Liver (tissue), 9 donors: ENCODE measurements around the gene GP1BB. TPM values are rescaled to one million over a fixed set of nuclear protein-coding genes. Genes with fewer than 3 reads are reported as not detected.

ENCODE experiments used
- DNase-seq: peaks from one replicate; pipeline ENCODE4 v3.0.0-alpha.2; 2017; ENCODE audit warnings: low spot score
- H3K27ac ChIP-seq, 2 donors: one replicate each; pipeline ENCODE4 v1.7.0; 2013; ENCODE audit warnings: inconsistent platforms in 2 of 2, low read length in 2 of 2, control low read depth in 1 of 2, low read depth in 1 of 2, mild to moderate bottlenecking in 1 of 2
- H3K27me3 ChIP-seq, 4 donors: one replicate each; pipeline versions ENCODE4 v1.6.1 to v1.7.0; 2013; ENCODE audit warnings: low read length in 3 of 4, inconsistent platforms in 1 of 4, mild to moderate bottlenecking in 1 of 4, moderate library complexity in 1 of 4; ENCODE audit not compliant: control insufficient read depth in 4 of 4, insufficient read depth in 4 of 4
- H3K36me3 ChIP-seq, 4 donors: one replicate each; pipeline versions ENCODE4 v1.6.1 to v1.7.0; 2013; ENCODE audit warnings: low read length in 3 of 4, mild to moderate bottlenecking in 3 of 4, low read depth in 1 of 4, moderate library complexity in 1 of 4; ENCODE audit not compliant: control insufficient read depth in 4 of 4, insufficient read depth in 3 of 4
- H3K4me1 ChIP-seq, 4 donors: one replicate each; pipeline versions ENCODE4 v1.6.1 to v1.7.0; 2013; ENCODE audit warnings: low read length in 3 of 4, mild to moderate bottlenecking in 3 of 4, moderate library complexity in 1 of 4; ENCODE audit not compliant: control insufficient read depth in 4 of 4, insufficient read depth in 4 of 4
- H3K4me3 ChIP-seq, 3 donors: one replicate each; pipeline versions ENCODE4 v1.6.1 to v1.7.0; 2013; ENCODE audit warnings: low read length in 3 of 3, control low read depth in 1 of 3, low read depth in 1 of 3, mild to moderate bottlenecking in 1 of 3
- H3K9ac ChIP-seq, 2 donors: one replicate each; pipeline ENCODE4 v1.7.0; 2013; ENCODE audit warnings: low read length in 2 of 2, mild to moderate bottlenecking in 2 of 2, moderate library complexity in 2 of 2, control low read depth in 1 of 2, low read depth in 1 of 2
- H3K9me3 ChIP-seq, 4 donors: one replicate each; pipeline versions ENCODE4 v1.6.1 to v1.7.0; 2013; ENCODE audit warnings: low read length in 3 of 4; ENCODE audit not compliant: control insufficient read depth in 4 of 4
- ATF3 ChIP-seq: IDR thresholded peaks from 2 replicates; pipeline ENCODE4 v1.6.1; 2016; ENCODE audit warnings: antibody characterized with exemption
- EGR1 ChIP-seq, 2 donors: IDR thresholded peaks; 2 replicates each; pipeline ENCODE4 v1.6.1; 2016 to 2018; ENCODE audit warnings: antibody characterized with exemption in 2 of 2, low read depth in 2 of 2
- FOXA1 ChIP-seq: IDR thresholded peaks from 2 replicates; pipeline ENCODE4 v1.6.1; 2016; ENCODE audit warnings: antibody characterized with exemption
- FOXA2 ChIP-seq: IDR thresholded peaks from 2 replicates; pipeline ENCODE4 v1.6.1; 2016; ENCODE audit warnings: antibody characterized with exemption
- GABPA ChIP-seq, 2 donors: IDR thresholded peaks in 1 of 2; conservative IDR thresholded peaks in 1 of 2; 2 replicates each; pipeline ENCODE4 v1.6.1; 2016; ENCODE audit warnings: antibody characterized with exemption in 2 of 2, mild to moderate bottlenecking in 1 of 2, moderate library complexity in 1 of 2
- HNF4A ChIP-seq, 2 donors: conservative IDR thresholded peaks; 2 replicates each; pipeline ENCODE4 v1.6.1; 2016; ENCODE audit warnings: antibody characterized with exemption in 2 of 2, mild to moderate bottlenecking in 2 of 2
- HNF4G ChIP-seq: IDR thresholded peaks from 2 replicates; pipeline ENCODE4 v1.6.1; 2016; ENCODE audit warnings: antibody characterized with exemption
- JUND ChIP-seq, 2 donors: IDR thresholded peaks; 2 replicates each; pipeline ENCODE4 v1.6.1; 2016; ENCODE audit warnings: antibody characterized with exemption in 2 of 2
- NR2F2 ChIP-seq: IDR thresholded peaks from 2 replicates; pipeline ENCODE4 v1.6.1; 2016; ENCODE audit warnings: antibody characterized with exemption
- RAD21 ChIP-seq, 2 donors: IDR thresholded peaks; 2 replicates each; pipeline ENCODE4 v1.6.1; 2016; ENCODE audit warnings: antibody characterized with exemption in 2 of 2, mild to moderate bottlenecking in 2 of 2
- SP1 ChIP-seq: IDR thresholded peaks from 2 replicates; pipeline ENCODE4 v1.6.1; 2018; ENCODE audit warnings: antibody characterized with exemption, mild to moderate bottlenecking
- TAF1 ChIP-seq: conservative IDR thresholded peaks from 2 replicates; pipeline ENCODE4 v1.6.1; 2016; ENCODE audit warnings: antibody characterized with exemption, mild to moderate bottlenecking
- YY1 ChIP-seq: IDR thresholded peaks from 2 replicates; pipeline ENCODE4 v1.6.1; 2016; ENCODE audit warnings: antibody characterized with exemption, mild to moderate bottlenecking
- ZBTB33 ChIP-seq: IDR thresholded peaks from 2 replicates; pipeline ENCODE4 v1.6.1; 2016; ENCODE audit warnings: antibody characterized with exemption
- WGBS: extraction: QIAGEN DNeasy Blood & Tissue Kit; methylation state at CpG from one replicate; pipeline ENCODE4 v1.1.7; 2013; 5-methylcytosine and 5-hydroxymethylcytosine counted together
- polyA plus RNA-seq, 2 donors: library from polyadenylated mRNA; stranded (reverse) in 1 of 2; unstranded in 1 of 2; fragments of 200-250 nt in 1 of 2; fragments of >200 nt in 1 of 2; fragmentation: Nextera tagmentation in 1 of 2; extraction: Ambion mirVana in 1 of 2; gene quantifications; one replicate each; pipeline versions ENCODE4 v1.2.1 to v1.2.3, GENCODE V29; 2013 to 2015
- total RNA-seq, 2 donors: library from RNA; depleted of rRNA; stranded (reverse); fragments of >200 nt; gene quantifications; one replicate each; pipeline ENCODE4 v1.2.3, GENCODE V29; 2014
- TF ChIP-seq, protein P1 (sequence below): fragments of 150-350 bp; IDR thresholded peaks from 2 replicates; pipeline ENCODE4 v1.5.1; 2017; ENCODE audit warnings: improper control_type of control experiment, low read depth, low read length; ENCODE audit not compliant: missing input control
- TF ChIP-seq, protein P2 (sequence below): IDR thresholded peaks from 2 replicates; pipeline ENCODE4 v1.6.1; 2016; ENCODE audit warnings: antibody characterized with exemption, mild to moderate bottlenecking
- donor health status: healthy.
- donor health status: healthy.
- donor health status: healthy.
- donor health status: healthy.
- donor health status: healthy.

GP1BB gene
- total and polyA plus RNA-seq, 4 donors = 0.38 to 5.7 (median 0.51) TPM; not detected in 1

DNA sequence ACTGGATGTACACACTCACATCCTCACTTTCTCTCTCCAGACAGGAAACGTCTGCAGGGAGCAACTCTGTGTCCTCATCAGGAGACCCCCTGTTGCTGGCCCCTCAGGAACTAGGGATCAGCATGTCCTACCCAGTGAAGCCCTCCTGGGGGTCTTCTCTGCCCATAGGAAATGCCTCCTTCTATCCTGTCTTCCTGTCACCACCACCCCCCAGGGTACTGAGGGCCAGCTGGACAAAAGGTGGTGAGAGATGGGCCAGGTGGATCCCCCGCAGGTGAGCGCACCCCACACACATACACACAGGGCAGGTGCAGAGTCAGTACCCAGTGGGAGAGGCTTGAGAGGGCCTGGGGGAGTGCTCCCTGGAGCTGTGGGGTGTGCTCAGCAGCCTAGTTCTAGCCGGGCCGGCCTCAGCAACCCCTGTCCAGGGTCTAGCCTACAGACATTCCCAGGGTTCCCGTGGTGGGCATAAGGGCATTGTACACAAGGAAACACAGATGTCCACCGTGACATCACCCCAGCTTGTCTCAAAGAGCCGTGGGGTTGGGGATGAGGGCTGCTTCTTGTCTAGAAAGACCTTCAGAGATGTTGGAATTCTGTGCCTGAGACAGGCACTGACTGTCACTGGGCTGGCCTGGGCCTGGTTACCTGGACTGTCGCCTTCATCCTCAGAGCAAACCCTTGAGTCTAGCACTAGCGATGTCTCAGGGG, 9.2 kb downstream of the GP1BB start:
- Histone ChIP-seq H3K4me1 (peaks cover 0 to 9% (median 3%) of the 10 kb centered on the region in 4 donors), H3K27me3 (no peaks in the 10 kb centered on the region), H3K4me3 (no peak overlapping the region), H3K27ac (no peak overlapping the region), H3K9me3 (no peaks in the 10 kb centered on the region), H3K36me3 (no peaks in the 10 kb centered on the region), H3K9ac (no peak overlapping the region)
- DNase-seq = no peak
- 89% methylated on average over 10 of the region's 10 CpGs for WGBS
- TF ChIP-seq, protein P1, sequence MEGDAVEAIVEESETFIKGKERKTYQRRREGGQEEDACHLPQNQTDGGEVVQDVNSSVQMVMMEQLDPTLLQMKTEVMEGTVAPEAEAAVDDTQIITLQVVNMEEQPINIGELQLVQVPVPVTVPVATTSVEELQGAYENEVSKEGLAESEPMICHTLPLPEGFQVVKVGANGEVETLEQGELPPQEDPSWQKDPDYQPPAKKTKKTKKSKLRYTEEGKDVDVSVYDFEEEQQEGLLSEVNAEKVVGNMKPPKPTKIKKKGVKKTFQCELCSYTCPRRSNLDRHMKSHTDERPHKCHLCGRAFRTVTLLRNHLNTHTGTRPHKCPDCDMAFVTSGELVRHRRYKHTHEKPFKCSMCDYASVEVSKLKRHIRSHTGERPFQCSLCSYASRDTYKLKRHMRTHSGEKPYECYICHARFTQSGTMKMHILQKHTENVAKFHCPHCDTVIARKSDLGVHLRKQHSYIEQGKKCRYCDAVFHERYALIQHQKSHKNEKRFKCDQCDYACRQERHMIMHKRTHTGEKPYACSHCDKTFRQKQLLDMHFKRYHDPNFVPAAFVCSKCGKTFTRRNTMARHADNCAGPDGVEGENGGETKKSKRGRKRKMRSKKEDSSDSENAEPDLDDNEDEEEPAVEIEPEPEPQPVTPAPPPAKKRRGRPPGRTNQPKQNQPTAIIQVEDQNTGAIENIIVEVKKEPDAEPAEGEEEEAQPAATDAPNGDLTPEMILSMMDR = no peak
- TF ChIP-seq FOXA1 (no peak), JUND (IDR thresholded peaks at IDR 0.05) (no peak), EGR1 (IDR thresholded peaks at IDR 0.05; ENCODE audit: low read depth in 2 of 2) (no peak)

DNA sequence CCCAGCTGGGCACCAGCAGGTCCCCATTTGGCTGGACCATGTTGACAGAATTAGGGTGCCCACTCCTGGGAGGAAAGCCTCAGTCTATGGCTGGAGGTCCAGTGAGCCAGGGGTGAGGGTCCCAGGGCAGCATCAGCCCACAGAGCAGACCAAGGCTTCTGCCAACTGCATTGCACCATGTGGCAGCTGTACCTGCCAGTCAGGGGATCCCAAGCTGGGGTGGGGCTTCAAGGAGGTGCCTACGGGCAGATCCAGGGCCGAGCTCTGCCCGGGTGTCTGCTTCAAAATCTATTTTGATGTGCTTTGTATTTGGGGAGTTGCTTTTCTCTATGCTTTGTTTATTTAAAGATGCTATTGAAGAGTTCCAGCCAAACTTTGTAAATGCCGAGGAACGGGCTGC, 10.4 kb downstream of the GP1BB start:
- H3K27ac ChIP-seq = no peak overlapping the region
- no peaks in the 10 kb centered on the region for H3K9me3 ChIP-seq
- WGBS = 85% methylated on average over 5 of the region's 5 CpGs
- H3K36me3 ChIP-seq = no peaks in the 10 kb centered on the region
- no peak overlapping the region for H3K4me3 ChIP-seq
- peaks cover 0 to 9% (median 3%) of the 10 kb centered on the region in 4 donors for H3K4me1 ChIP-seq
- H3K9ac ChIP-seq = no peak overlapping the region
- no peak for TF ChIP-seq ATF3
- no peak for TF ChIP-seq HNF4G
- TF ChIP-seq HNF4A (conservative IDR thresholded peaks at IDR 0.05) = no peak
- TF ChIP-seq GABPA (IDR thresholded peaks at IDR 0.05 in 1 of 2, conservative IDR thresholded peaks at IDR 0.05 in 1 of 2) = no peak
- TF ChIP-seq TAF1 = no peak
- TF ChIP-seq NR2F2 = no peak
- TF ChIP-seq RAD21 (IDR thresholded peaks at IDR 0.05) = no peak
- TF ChIP-seq EGR1 (IDR thresholded peaks at IDR 0.05; ENCODE audit: low read depth in 2 of 2) = no peak
- TF ChIP-seq, protein P2, sequence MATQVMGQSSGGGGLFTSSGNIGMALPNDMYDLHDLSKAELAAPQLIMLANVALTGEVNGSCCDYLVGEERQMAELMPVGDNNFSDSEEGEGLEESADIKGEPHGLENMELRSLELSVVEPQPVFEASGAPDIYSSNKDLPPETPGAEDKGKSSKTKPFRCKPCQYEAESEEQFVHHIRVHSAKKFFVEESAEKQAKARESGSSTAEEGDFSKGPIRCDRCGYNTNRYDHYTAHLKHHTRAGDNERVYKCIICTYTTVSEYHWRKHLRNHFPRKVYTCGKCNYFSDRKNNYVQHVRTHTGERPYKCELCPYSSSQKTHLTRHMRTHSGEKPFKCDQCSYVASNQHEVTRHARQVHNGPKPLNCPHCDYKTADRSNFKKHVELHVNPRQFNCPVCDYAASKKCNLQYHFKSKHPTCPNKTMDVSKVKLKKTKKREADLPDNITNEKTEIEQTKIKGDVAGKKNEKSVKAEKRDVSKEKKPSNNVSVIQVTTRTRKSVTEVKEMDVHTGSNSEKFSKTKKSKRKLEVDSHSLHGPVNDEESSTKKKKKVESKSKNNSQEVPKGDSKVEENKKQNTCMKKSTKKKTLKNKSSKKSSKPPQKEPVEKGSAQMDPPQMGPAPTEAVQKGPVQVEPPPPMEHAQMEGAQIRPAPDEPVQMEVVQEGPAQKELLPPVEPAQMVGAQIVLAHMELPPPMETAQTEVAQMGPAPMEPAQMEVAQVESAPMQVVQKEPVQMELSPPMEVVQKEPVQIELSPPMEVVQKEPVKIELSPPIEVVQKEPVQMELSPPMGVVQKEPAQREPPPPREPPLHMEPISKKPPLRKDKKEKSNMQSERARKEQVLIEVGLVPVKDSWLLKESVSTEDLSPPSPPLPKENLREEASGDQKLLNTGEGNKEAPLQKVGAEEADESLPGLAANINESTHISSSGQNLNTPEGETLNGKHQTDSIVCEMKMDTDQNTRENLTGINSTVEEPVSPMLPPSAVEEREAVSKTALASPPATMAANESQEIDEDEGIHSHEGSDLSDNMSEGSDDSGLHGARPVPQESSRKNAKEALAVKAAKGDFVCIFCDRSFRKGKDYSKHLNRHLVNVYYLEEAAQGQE = no peak
- no peak for TF ChIP-seq FOXA2
- TF ChIP-seq SP1 = no peak
- TF ChIP-seq YY1 = no peak
- no peak for TF ChIP-seq ZBTB33
- no peak for TF ChIP-seq FOXA1
- H3K27me3 ChIP-seq = no peaks in the 10 kb centered on the region
- DNase-seq = no peak
